ENCODE data around the gene SIGLEC11.

GRCh38 chr19:49939721-49940481 lies 21.1 kb downstream of the SIGLEC11 start:
- TF ChIP-seq ZFP30 (CRISPR knock-in tag; IDR thresholded peaks at IDR 0.05) (no peak), POU6F1 (CRISPR knock-in tag; IDR thresholded peaks at IDR 0.05; ENCODE audit: borderline replicate concordance, low read depth) (no peak), TCF4 (CRISPR knock-in tag; IDR thresholded peaks at IDR 0.05; ENCODE audit: borderline replicate concordance) (no peak), TSHZ2 (CRISPR knock-in tag; IDR thresholded peaks at IDR 0.05) (no peak), CSRNP3 (CRISPR knock-in tag; IDR thresholded peaks at IDR 0.05) (no peak), CREB5 (CRISPR knock-in tag; IDR thresholded peaks at IDR 0.05; ENCODE audit: low read depth) (no peak), ZNF70 (CRISPR knock-in tag; IDR thresholded peaks at IDR 0.05) (no peak), BACH2 (CRISPR knock-in tag; IDR thresholded peaks at IDR 0.05; ENCODE audit: borderline replicate concordance) (no peak), PATZ1 (CRISPR knock-in tag; IDR thresholded peaks at IDR 0.05; ENCODE audit: borderline replicate concordance) (no peak), CSDC2 (CRISPR knock-in tag; IDR thresholded peaks at IDR 0.05) (no peak), ZNF8 (CRISPR knock-in tag; IDR thresholded peaks at IDR 0.05) (no peak), ISL1 (CRISPR knock-in tag; IDR thresholded peaks at IDR 0.05) (no peak), SNAI2 (CRISPR knock-in tag; IDR thresholded peaks at IDR 0.05) (no peak), GLIS3 (CRISPR knock-in tag; IDR thresholded peaks at IDR 0.05) (no peak)
